AG08396 (cell line): Measurements from ENCODE around the gene POU2F1.
"Not testable (repeated sequence)": the region's sequence is repeated elsewhere in the genome, so short reads cannot be mapped to it uniquely, and the experiment has no call there.

Experiments
- DNase-seq: peaks from one replicate; pipeline ENCODE4 v3.0.0; 2012; ENCODE audit warnings: low spot score, mixed read lengths

The POU2F1 gene

DNA sequence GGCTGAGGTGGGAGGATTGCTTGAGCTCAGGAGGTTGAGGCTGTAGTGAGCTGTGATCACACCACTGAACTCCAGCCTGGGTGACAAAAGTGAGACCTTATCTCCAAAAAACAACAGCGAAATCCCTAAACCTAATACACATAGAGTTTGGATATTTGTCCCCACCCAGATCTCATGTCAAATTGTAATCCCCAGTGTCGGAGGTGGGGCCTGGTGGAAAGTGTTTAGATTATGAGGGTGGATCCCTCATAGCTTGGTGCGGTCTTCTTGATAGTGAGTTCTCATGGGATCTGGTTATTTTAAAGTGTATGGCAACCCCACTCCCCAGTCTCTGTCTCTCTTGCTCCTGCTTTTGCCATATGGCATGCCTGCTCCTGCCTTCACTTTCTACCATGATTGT is 94.0 kb downstream of the POU2F1 start:
- no peak for DNase-seq

DNA sequence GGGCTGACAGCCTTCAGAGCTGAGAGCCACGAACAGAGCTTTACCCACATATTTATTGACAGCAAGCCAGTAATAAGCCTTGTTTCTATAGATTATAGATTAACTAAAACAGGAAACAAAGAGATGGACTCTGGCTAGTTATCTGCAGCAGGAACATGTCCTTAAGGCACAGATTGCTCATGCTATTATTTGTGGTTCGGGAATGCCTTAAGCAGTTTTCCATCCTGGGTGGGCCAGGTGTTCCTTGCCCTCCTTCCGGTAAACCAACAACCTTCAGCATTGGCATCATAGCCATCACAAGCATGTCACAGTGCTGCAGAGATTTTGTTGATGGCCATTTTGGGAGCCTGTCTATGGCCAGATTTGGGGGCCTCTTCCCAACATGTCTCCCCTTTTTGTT is 96.8 kb downstream of the POU2F1 start:
- no peak for DNase-seq

DNA sequence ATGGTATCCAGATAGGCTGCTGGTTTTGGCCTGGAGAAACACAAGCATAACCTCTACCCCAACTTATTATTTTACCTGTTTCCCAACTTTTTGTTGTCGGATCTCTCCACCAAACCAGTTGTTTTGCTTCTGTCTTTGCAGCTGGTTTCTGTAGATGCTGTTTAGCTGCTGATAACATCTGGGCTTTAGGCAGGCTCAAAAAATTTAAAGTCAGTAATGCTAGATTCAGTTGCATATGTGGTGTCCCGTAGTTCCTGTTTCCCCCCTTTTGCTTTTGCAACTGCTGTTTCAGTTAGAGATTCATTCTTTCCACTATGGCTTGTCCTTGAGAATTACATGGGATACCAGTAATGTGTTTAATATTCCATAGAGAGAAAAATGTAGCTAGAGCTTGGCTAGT is 98.5 kb downstream of the POU2F1 start:
- not testable (repeated sequence) for DNase-seq

DNA sequence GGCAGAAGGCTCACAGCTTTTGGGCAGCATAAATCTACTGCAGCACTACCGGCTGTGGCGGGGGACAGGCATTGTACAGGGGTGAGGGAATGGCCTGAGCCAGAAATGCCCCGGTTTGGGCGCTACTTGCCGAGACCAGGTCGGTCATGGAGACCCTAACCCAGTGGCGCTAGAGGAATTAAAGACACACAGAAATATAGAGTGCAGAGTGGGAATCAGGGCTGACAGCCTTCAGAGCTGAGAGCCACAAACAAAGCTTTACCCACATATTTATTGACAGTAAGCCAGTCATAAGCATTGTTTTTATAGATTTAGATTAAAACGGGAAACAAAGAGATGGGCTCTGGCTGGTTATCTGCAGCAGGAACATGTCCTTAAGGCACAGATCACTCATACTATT is 101.8 kb downstream of the POU2F1 start:
- DNase-seq, result no peak

DNA sequence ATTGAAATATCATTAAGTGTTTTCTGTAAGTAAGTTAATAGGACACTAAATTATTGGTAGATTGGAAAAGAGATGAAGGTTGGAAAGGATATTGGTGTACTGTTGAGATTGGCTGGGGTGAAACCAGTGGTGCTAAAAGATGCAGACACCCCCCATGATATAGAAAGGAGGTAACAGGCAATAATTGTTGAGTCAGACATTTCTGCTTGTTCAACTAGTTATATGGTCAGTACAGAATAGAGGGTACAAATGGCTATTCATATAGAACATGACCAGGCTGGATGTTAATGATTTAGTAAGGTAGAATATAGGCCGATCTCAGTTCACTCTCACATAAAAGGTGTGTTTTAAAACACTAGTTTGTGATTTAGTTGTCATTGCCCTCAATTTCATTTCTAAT is 104.5 kb downstream of the POU2F1 start:
- DNase-seq, result no peak

DNA sequence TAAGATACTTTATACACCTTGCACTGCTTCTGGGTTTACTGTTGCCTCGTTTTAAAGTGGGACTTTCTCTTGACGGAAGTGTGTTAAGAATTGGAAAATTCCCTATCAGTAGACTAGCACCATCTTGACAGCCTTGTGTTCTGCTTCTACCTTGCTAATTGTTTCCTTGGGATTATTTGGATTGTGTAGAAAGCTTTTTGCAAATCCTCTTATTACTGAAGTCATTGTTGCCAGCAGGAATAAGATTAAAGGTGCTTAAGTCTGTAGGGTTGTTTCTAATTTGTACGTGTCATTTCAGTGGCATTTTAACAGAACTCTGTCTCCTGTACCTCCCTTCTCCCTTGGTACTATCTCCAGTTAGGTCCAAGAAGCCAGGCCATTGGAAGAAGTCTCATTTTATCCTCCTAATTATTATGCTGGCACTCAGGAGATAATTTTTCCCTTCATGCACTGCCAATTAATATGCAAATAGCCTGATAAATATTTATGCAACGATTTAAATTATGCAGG is 107.7 kb downstream of the POU2F1 start:
- DNase-seq, result no peak

DNA sequence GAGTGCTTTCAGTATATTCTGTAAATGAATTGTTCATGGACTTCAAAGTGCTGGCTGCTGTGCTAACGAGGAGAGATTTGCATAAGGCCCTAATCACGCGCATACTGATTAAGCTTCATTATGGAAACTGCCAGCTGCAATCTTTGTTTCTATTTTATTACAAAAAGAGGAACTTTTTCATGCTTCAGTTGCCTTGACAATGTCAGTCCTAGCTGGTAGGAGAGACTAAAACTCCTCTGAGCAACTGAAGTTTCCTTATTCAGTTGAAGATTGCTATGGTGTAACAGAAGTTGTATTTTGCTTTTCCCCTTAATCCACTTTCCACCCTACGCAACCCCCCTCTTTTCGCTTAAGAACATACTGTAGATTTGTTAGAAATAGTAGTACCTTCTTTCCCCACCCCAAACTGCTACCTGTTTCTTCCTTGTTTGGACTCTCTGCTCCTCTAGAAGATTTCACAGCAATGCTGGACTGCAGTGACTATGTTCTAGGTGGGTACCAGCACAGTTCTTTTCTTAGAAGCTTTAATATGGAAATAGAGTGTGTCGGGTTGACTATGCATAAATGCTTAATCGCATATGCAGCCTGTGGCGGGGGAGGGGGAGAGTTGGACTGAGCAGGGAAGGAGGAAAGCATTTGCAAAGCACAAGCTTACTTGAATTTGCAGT is 108.3 kb downstream of the POU2F1 start:
- DNase-seq, result no peak

DNA sequence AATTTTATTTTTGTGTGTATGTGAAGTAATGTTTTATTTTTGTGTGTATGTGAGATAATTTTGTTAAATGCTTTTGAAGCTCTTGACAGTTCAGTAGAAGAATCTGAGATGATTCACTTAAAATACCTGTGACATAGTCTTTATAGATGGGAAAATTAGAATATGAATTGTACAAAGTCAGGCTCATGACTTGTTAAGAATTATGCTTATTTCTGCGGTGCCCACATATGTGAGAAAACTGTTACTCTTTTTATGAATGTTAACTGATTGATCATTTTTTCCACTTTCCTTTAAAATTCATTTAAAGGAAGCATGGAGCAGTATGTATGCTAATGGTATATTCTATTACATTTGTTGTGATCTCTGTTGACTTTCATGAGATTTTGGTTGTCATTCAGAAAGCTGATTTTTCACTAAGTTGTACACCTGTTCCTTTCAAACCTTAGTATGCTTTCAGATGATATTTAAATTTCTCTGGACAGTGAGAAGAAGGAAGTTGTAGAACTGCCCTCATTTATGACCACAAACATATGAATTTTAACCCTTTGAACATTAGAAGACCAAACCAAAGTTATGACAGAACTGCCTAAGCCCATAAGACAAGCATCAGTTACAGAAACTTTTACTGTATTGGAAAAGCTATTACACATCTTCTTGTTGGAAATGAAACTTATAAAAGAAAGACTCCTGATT is 110.1 kb downstream of the POU2F1 start:
- no peak for DNase-seq

DNA sequence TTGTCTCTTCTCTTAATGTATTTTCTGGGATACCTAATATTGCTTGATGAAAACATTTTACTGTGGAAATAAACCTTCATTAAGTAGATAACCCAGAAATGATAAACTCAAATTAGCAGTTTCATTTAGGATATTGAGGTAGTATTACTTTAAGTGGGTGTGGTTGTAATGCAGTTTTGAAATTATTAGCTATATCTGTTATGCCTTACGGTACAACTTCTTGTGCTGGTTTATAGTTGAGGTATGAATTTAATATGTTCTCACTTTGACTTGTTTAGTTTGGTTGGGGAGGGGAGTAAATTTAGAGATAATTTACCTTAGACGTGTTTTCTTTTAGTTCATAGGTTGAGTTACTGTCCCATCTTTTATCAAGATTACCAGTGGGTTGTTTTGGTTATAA is 111.0 kb downstream of the POU2F1 start:
- no peak for DNase-seq

DNA sequence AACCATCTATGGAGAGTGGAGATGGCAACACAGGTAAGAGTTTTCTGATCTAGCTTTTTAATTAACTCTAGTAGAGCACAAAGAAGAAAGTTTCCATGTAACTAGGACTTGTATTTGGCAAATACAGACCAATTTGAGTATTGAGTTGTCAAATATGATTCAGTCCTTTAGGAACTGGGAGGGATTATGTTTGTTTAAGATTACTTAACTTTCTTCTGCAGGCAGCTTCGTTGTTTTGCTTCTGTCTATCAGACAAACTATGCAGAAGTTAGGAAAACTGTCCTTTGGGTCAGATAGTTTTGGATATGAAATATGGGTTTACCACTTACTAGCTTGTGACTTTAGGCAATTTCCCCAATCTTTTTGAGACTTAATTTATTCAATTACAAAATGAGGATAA is 111.8 kb downstream of the POU2F1 start:
- DNase-seq, result peak; percentile 7

DNA sequence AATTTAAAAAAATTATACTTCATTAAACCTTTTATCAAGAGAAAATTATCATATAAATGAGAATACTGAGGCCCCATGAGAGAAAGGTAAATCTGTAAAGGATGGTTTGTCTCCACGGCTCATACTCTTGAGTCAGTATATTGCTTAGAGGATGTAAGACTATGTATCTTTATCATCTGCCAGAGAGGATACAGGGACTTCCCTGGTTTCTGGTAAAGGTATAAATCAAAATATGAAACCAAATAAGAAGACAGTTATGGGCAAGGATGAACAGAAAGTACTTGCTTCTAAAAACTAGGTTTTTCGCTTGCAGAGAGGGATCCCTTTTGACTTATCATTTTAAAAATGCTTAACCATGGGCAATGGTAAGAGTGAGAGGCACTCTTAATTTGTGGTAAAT is 112.4 kb downstream of the POU2F1 start:
- DNase-seq, result no peak

DNA sequence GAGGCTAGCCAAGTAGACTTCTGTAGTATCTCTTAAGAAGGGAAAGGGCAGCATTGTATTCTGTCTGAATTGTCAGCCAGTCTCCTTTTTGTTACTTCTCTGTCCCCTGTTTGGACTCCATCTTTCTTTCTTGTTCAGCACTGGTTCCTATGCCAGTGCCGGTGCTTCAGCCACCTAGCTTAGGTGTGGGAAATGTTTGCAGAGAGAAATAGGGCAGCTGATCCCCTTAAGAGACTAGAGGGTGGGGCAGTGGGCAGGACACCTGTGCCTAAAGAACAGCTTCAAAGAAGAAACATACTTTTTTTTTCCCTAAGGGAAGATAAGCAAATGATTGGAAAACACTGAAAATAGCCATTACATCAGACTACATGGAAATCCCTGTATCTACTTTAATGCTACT is 113.0 kb downstream of the POU2F1 start:
- DNase-seq, result no peak

DNA sequence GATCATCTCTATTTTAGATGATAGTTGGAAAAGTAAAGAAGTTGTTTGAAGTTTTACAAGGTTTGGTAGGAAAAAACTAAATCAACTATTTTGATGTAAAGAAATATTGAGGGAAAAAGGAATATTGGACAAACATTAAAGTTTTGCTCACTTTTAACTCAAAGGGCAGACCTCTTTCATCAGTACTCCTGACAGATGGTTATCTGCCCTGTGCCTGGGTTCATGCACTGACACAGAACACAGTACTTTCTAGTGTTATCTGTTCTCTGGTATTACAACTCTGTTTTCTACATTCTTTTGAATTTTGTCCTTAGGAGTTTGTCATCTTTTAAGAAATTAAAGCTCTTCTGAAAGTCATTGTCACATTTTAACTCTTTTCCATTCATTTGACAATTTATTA is 118.7 kb downstream of the POU2F1 start:
- DNase-seq, result no peak

DNA sequence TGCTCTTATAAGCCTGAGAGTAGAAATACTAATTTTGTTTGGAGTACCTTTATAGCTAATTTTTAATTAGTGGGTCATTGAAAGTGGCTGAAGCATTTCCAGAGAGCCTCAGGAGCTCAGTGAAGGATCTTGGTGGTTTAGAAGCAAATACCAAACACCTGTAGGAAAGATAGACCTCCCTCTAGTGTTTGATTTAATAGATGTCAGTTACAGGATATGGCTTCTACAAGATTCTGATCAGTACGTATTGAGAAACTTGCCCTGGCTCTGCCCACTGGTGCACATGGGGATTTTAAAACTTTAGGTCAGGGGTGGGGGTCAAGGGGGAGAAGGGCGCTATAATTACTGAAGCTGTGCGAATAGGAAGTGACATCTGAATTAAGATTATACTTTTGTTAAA is 122.2 kb downstream of the POU2F1 start:
- DNase-seq, result no peak

DNA sequence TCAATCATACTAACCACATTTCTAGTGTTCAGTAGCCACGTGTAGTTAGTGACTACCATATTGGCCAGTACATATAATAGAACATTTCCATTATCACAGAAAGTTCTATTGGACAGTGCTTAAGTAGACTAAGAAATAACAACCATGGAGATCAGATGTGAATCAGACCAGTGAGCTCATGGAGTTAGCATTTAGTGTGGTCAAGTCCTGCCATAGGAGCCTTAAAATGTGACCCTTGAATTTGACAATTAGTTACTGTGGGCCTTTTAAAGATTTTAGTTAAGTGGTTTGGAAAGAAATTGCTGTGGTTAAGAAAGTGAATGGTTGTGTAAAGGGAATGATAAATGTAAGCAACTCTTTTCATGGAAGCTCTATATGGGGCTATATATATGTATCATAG is 123.4 kb downstream of the POU2F1 start:
- DNase-seq, result peak; percentile 17

DNA sequence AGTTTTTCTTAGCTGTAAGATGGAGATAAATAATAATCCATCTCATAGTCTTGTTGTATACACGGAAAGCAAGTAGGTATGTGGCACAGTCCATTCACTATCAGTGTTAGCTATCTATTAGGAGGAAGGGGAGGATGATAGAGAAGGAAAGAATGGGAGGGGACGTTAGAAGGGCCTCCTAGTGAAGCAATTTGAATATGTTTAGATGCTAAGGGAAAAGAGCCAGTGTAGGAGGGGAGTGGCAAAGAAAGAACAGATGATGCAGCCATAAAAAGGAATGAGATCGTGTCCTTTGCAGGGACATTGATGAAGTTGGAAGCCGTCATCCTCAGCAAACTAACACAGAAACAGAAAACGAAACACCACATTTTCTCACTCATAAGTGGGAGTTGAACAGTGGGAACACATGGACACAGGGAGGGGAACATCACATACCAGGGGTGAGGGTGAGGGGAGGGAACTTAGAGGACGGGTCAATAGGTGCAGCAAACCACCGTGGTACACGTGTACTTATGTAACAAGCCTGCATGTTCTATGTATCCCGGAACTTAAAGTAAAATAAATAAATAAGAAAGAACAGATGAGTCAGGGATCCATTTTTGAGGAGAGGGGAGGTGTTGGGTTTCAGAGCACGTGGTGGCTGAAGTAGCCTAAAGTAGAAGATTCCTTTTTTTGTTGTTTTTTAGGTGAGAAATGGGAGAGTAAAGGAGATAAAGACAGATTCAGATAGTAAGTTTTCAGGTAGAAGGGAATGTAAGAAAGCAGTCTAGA is 124.1 kb downstream of the POU2F1 start:
- DNase-seq, result no peak

DNA sequence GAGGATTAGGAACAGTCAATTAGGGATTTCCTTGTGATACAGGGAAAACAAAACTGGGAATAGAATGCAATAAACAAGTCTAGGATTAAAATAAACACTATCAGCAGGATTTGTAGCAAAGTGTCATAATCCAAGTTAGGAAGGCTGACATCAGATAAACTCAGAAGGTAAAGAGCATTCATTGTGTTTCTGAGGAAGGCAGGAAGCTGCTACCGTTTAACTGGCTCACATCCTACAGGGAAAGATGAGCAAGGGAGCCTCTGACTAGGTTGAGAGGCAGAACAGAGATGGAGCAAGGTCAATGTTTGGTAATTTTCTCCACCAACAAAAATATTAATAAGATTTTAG is 124.7 kb downstream of the POU2F1 start:
- no peak for DNase-seq

DNA sequence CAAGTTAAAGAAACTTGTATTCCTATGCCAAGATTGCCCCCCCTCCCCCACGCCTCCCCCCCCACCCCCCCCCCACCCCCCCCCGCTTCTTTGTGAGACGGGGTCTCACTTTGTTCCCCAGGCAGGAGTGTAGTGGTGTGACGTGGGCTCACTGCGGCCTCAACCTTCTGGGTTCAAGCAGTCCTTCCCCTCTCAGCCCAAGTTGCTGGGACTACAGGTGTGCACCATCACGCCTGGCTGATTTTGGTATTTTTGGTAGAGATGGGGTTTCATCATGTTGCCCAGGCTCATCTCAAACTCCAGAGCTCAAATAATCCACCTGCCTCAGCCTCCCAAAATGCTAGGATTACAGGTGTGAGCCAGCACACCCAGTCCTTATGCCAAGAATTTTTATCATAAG is 136.6 kb downstream of the POU2F1 start:
- no peak for DNase-seq

DNA sequence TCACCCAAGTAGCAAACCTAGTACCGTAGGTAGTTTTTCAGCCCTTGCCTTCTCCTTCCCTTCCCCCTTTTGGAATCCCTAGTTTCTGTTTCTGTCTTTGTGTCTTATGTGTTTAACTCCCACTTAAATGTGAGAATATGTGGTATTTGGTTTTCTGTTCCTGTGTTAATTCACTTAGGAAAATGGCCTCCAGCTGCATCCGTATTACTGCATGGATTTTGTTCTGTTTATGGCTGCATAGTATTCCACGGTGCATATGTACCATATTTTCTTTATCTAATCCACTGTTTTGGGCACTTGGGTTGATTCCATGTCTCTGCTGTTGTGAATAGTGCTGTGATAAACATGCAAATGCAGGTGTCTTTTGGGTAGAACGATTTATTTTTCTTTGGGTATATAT is 138.6 kb downstream of the POU2F1 start:
- no peak for DNase-seq

DNA sequence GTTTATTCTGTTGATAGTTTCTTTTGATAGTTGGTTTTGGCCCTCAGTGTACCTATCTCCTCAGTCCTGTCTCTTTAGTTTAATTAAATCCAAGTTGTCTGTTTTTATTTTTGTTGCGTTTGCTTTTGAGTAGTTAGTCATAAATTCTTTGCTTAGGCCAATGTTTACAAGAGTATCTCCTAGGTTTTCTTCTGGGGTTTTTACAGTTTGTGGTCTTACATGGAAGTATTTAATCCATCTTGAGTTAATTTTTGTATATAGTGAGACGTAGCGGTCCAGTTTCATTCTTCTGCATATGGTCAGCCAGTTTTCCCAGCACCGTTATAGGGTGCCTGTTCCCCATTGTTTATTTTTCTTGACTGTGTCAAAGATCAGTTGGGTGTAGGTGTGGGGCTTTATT is 139.4 kb downstream of the POU2F1 start:
- DNase-seq, result no peak

DNA sequence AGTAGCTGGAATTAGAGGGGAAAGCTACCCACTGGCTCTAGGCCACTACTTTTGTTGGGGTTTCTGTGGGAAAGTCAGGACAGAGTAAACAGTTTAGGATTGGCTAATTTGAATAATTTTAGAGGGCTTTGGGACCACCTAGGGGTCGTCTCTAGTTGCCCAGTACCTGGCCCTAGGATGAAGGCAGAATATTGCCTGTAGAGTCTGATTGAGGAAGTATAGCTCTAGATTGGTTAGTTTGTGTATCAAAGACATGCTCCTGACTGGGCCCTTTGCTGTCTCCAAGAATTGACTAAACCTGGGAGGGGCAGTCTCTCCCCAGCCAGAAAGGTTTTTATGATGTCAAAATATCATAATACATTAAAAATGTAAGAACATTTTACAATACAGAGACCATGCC is 142.0 kb downstream of the POU2F1 start:
- no peak for DNase-seq

DNA sequence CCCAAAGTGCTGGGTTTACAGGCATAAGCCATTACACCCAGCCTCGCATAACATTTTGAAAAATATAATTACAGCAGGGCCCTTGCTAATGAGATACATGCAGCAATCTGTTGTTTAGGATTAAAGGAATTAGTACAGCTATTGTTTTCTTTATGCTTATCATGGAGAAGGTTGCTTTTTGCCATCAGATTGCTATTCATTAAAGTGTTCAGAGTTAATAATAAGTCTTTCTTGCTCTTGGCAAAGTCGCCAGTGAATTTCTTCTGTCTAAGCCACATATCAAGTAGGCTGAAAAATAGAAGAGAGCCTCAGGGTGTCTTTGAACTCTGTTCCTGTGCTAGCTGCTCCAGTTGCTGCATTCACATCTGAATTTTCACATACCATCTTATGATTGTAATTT is 144.1 kb downstream of the POU2F1 start:
- no peak for DNase-seq

DNA sequence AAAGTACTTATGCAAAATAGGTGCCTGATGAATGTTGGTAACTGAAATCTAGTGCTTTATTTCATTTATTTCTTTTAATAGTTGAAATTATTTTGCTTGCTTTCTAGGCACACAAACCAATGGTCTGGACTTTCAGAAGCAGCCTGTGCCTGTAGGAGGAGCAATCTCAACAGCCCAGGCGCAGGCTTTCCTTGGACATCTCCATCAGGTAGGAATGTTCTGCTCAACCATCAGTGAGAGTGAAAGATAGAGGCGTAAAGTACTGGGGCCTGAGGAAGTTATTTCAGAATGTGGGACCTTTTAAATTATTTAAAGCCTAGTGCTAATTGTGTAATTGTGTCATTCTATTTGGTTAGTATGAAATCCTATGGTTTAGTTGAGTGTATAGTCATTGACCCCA is 144.7 kb downstream of the POU2F1 start:
- DNase-seq, result no peak
